Measurements from ENCODE around the gene DCDC1.

Gene DCDC1

GRCh38 chr11:30830681-30831080 is 538.9 kb downstream of the DCDC1 start:
- TF ChIP-seq, protein P1, sequence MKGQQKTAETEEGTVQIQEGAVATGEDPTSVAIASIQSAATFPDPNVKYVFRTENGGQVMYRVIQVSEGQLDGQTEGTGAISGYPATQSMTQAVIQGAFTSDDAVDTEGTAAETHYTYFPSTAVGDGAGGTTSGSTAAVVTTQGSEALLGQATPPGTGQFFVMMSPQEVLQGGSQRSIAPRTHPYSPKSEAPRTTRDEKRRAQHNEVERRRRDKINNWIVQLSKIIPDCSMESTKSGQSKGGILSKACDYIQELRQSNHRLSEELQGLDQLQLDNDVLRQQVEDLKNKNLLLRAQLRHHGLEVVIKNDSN (IDR thresholded peaks at IDR 0.05), result no peak
- TF ChIP-seq FOXM1 (IDR thresholded peaks at IDR 0.05; ENCODE audit: borderline replicate concordance, low read depth), result no peak
- TF ChIP-seq, protein P2, sequence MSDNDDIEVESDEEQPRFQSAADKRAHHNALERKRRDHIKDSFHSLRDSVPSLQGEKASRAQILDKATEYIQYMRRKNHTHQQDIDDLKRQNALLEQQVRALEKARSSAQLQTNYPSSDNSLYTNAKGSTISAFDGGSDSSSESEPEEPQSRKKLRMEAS (IDR thresholded peaks at IDR 0.05), result no peak
- no peak for TF ChIP-seq YY1 (IDR thresholded peaks at IDR 0.05; ENCODE audit: low read depth)
- TF ChIP-seq TAF1 (IDR thresholded peaks at IDR 0.05; ENCODE audit: low read depth), result no peak
- no peak for TF ChIP-seq TCF12 (IDR thresholded peaks at IDR 0.05; ENCODE audit: low read depth)
- TF ChIP-seq TEAD4 (IDR thresholded peaks at IDR 0.05), result no peak
- no peak for TF ChIP-seq RAD21 (IDR thresholded peaks at IDR 0.05; ENCODE audit: low read depth)

- TF ChIP-seq, protein P2 (IDR thresholded peaks at IDR 0.05), result no peak
- TF ChIP-seq NFIC (IDR thresholded peaks at IDR 0.05) (no peak), ZBTB7A (IDR thresholded peaks at IDR 0.05; ENCODE audit: low read depth) (no peak), YY1 (IDR thresholded peaks at IDR 0.05; ENCODE audit: low read depth) (no peak), CEBPB (IDR thresholded peaks at IDR 0.05) (no peak), TAF1 (IDR thresholded peaks at IDR 0.05; ENCODE audit: low read depth) (no peak), TEAD4 (IDR thresholded peaks at IDR 0.05) (no peak), FOXM1 (IDR thresholded peaks at IDR 0.05; ENCODE audit: borderline replicate concordance, low read depth) (no peak), RAD21 (IDR thresholded peaks at IDR 0.05; ENCODE audit: low read depth) (no peak), EGR1 (IDR thresholded peaks at IDR 0.05) (no peak), TCF12 (IDR thresholded peaks at IDR 0.05; ENCODE audit: low read depth) (no peak)
These were observed 542.6 kb downstream of the DCDC1 start for GRCh38 chr11:30826911-30827310.

DNA sequence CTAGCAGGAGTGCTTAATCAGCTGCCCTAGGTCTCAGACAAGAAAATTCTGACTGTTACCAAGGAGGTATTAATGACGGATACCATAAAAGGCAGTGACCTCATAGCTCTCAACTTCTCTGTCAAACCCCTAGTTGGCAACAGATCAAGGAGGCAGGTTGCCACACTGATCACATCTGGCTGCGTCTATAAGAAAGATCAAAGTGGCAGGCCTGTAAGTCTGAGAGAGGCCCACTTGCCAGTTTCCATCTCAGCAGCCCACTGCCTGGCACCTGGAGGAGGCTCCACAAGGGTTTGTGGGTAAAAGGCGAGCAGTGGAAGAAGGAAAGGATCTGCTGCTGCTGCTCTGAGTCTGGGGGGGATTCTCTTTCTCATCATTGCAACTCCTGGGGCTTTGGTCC is 543.8 kb downstream of the DCDC1 start:
- TF ChIP-seq, protein P2 (IDR thresholded peaks at IDR 0.05), result no peak
- TF ChIP-seq, protein P3, sequence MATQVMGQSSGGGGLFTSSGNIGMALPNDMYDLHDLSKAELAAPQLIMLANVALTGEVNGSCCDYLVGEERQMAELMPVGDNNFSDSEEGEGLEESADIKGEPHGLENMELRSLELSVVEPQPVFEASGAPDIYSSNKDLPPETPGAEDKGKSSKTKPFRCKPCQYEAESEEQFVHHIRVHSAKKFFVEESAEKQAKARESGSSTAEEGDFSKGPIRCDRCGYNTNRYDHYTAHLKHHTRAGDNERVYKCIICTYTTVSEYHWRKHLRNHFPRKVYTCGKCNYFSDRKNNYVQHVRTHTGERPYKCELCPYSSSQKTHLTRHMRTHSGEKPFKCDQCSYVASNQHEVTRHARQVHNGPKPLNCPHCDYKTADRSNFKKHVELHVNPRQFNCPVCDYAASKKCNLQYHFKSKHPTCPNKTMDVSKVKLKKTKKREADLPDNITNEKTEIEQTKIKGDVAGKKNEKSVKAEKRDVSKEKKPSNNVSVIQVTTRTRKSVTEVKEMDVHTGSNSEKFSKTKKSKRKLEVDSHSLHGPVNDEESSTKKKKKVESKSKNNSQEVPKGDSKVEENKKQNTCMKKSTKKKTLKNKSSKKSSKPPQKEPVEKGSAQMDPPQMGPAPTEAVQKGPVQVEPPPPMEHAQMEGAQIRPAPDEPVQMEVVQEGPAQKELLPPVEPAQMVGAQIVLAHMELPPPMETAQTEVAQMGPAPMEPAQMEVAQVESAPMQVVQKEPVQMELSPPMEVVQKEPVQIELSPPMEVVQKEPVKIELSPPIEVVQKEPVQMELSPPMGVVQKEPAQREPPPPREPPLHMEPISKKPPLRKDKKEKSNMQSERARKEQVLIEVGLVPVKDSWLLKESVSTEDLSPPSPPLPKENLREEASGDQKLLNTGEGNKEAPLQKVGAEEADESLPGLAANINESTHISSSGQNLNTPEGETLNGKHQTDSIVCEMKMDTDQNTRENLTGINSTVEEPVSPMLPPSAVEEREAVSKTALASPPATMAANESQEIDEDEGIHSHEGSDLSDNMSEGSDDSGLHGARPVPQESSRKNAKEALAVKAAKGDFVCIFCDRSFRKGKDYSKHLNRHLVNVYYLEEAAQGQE (IDR thresholded peaks at IDR 0.05; ENCODE audit: low read depth), result no peak
- TF ChIP-seq RAD21 (IDR thresholded peaks at IDR 0.05; ENCODE audit: low read depth), result no peak

DNA sequence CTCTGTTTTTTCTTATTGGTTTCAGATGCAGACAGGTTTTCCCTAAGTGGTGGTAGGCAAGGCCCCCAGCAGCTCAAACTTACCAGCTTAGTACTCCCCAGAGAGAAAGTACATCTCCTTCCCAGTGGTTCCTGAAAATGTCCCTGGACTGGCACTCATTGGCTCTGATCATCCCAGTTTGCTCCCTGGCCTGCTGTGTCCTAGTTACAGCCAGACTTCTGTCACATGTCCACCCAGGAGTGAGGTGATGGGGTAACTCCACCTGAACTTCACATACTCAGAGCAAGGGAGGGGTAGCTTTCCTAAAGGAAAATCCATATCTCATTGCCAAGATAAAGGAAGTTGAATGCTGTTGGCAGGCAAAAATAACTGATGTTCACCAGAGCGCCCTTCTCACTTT is 546.4 kb downstream of the DCDC1 start:
- TF ChIP-seq CREB1 (IDR thresholded peaks at IDR 0.05; ENCODE audit: low read depth) (no peak), FOXM1 (IDR thresholded peaks at IDR 0.05; ENCODE audit: borderline replicate concordance, low read depth) (no peak), YY1 (IDR thresholded peaks at IDR 0.05; ENCODE audit: low read depth) (no peak), EP300 (IDR thresholded peaks at IDR 0.05; ENCODE audit: borderline replicate concordance) (no peak), TEAD4 (IDR thresholded peaks at IDR 0.05) (no peak), EGR1 (IDR thresholded peaks at IDR 0.05) (no peak), ZBTB7A (IDR thresholded peaks at IDR 0.05; ENCODE audit: low read depth) (no peak), CEBPB (IDR thresholded peaks at IDR 0.05) (no peak), TCF12 (IDR thresholded peaks at IDR 0.05; ENCODE audit: low read depth) (no peak), NFIC (IDR thresholded peaks at IDR 0.05) (no peak), TAF1 (IDR thresholded peaks at IDR 0.05; ENCODE audit: low read depth) (no peak), RAD21 (IDR thresholded peaks at IDR 0.05; ENCODE audit: low read depth) (no peak)
- TF ChIP-seq, protein P1 (IDR thresholded peaks at IDR 0.05), result no peak
- TF ChIP-seq, protein P2 (IDR thresholded peaks at IDR 0.05), result no peak
- TF ChIP-seq, protein P3 (IDR thresholded peaks at IDR 0.05; ENCODE audit: low read depth), result no peak

DNA sequence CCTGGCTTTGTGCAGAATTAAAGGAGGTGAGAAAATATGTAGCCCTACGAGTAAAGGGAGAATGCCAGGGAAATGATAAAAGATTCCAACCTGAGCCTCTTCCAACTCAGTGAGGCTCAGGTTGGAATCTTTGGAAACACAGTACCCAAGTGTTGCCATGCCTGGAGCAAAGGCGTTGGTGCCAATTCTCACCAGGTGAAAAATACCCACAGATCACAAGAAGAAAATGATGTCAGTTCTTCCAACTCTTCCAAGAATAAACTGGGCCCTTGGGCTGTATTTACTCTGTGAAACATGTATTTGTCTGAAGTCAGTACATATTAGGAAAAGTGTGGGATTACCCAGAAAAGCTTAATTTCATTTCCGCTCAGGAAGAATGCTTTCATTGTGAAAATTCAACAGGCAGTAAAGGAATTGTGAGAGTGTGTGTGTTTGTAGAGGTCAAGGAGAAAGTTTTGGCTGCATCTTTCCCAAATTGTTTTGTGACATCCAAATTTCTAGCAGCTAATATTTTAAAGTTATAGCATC is 548.0 kb downstream of the DCDC1 start:
- no peak for TF ChIP-seq RAD21 (IDR thresholded peaks at IDR 0.05; ENCODE audit: low read depth)
- TF ChIP-seq CREB1 (IDR thresholded peaks at IDR 0.05; ENCODE audit: low read depth), result no peak
- no peak for TF ChIP-seq TAF1 (IDR thresholded peaks at IDR 0.05; ENCODE audit: low read depth)
- TF ChIP-seq ZBTB7A (IDR thresholded peaks at IDR 0.05; ENCODE audit: low read depth), result no peak
- TF ChIP-seq YY1 (IDR thresholded peaks at IDR 0.05; ENCODE audit: low read depth), result no peak
- no peak for TF ChIP-seq TEAD4 (IDR thresholded peaks at IDR 0.05)
- TF ChIP-seq EP300 (IDR thresholded peaks at IDR 0.05; ENCODE audit: borderline replicate concordance), result no peak
- TF ChIP-seq EGR1 (IDR thresholded peaks at IDR 0.05), result no peak
- no peak for TF ChIP-seq FOXM1 (IDR thresholded peaks at IDR 0.05; ENCODE audit: borderline replicate concordance, low read depth)

- TF ChIP-seq, protein P2 (IDR thresholded peaks at IDR 0.05), result no peak
- TF ChIP-seq EGR1 (IDR thresholded peaks at IDR 0.05), result no peak
- no peak for TF ChIP-seq EP300 (IDR thresholded peaks at IDR 0.05; ENCODE audit: borderline replicate concordance)
- TF ChIP-seq NFIC (IDR thresholded peaks at IDR 0.05), result no peak
- TF ChIP-seq, protein P1 (IDR thresholded peaks at IDR 0.05), result no peak
- TF ChIP-seq YY1 (IDR thresholded peaks at IDR 0.05; ENCODE audit: low read depth), result no peak
- TF ChIP-seq RAD21 (IDR thresholded peaks at IDR 0.05; ENCODE audit: low read depth), result no peak
- TF ChIP-seq TEAD4 (IDR thresholded peaks at IDR 0.05), result no peak
- TF ChIP-seq, protein P3 (IDR thresholded peaks at IDR 0.05; ENCODE audit: low read depth), result no peak
- no peak for TF ChIP-seq ZBTB7A (IDR thresholded peaks at IDR 0.05; ENCODE audit: low read depth)
- no peak for TF ChIP-seq CREB1 (IDR thresholded peaks at IDR 0.05; ENCODE audit: low read depth)
- no peak for TF ChIP-seq CEBPB (IDR thresholded peaks at IDR 0.05)
- no peak for TF ChIP-seq TAF1 (IDR thresholded peaks at IDR 0.05; ENCODE audit: low read depth)
- TF ChIP-seq TCF12 (IDR thresholded peaks at IDR 0.05; ENCODE audit: low read depth), result no peak
- TF ChIP-seq FOXM1 (IDR thresholded peaks at IDR 0.05; ENCODE audit: borderline replicate concordance, low read depth), result no peak
These were observed 550.8 kb downstream of the DCDC1 start for GRCh38 chr11:30818721-30819120.

Data from Ishikawa (cell line).